ENCODE measurements around the gene TIMM17A. TPM values are rescaled to one million over a fixed set of nuclear protein-coding genes. Genes with fewer than 3 reads are reported as not detected.
"Not testable (repeated sequence)": the region's sequence is repeated elsewhere in the genome, so short reads cannot be mapped to it uniquely, and the experiment has no call there.

TIMM17A gene
- total RNA-seq, 1 experiment from 2014 or later: 56.1 TPM

DNA sequence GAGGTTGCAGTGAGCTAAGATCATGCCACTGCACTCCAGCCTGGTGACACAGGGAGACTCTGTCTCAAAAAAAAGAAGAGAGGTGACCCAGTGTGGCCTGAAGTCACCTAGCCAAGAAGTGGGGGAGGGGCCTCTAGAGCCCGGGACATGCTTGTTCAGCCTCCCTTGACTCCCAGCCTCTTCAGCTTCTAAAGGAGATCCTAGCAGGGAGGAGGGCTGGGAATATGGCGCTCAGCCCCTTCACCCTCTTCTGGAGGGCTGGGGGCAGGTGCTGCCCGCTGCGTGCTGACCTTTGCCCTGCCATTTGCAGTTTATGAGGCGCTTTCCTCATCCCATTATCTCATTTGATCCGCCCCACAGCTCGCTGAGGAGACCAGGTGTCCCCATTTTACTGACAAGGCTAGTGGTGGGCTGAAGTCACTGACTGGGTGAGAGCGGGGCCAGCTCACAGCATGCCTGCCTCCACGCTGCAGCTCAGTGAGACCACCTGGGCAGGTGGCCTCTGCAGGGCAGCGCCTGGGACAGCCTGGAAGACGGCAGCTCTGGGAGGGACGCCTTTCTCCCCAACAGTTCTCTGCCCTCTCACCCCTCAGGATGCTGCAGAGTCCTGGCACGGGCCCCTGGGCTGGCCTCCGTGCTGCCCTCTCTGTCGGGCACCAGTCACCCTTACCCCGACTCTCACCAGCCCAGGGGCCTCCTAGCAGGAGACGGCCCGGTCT is 62.6 kb downstream of the TIMM17A start (continued):
- TF ChIP-seq, protein P1, sequence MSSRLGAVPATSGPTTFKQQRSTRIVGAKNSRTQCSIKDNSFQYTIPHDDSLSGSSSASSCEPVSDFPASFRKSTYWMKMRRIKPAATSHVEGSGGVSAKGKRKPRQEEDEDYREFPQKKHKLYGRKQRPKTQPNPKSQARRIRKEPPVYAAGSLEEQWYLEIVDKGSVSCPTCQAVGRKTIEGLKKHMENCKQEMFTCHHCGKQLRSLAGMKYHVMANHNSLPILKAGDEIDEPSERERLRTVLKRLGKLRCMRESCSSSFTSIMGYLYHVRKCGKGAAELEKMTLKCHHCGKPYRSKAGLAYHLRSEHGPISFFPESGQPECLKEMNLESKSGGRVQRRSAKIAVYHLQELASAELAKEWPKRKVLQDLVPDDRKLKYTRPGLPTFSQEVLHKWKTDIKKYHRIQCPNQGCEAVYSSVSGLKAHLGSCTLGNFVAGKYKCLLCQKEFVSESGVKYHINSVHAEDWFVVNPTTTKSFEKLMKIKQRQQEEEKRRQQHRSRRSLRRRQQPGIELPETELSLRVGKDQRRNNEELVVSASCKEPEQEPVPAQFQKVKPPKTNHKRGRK (CRISPR knock-in tag; IDR thresholded peaks at IDR 0.05; ENCODE audit: borderline replicate concordance): no peak

DNA sequence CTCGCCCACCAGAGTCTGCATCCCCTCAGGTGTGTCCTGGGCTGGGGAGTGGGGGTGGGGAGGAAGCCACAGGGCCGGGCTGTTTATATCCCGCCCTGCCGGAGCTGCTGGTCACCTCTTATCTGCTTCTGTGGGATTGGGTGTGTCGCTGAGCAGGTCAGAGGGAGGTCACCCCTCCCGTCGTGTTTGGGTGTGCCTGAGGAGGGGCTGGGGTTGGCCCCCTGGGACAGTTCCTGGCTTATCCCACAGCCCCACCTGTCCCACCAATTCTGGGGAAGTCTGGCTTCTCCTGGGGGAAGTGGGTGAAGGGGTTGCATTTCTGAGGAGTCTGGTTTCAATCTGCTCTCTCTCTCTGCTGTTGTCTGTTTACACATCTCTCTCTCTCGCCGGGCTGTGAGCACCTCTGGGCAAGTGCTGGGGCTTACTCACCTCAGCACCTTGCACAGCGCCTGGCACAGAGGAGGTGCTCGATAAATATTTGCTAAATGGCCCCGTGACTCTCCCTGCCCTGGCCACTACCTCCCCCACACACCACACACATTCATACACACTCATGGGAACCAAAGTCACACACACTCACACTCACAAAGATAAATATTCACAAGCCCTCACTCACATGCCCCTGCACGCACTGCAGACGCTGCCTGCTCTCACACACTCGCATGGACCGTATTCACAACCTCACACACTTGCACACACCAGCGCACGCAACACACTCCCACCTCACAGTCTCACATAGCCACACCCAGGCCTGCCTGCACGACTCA is 63.3 kb downstream of the TIMM17A start:
- H3K4me1 Mint-ChIP-seq: peaks cover 22% of the 10 kb centered on the region
- CTCF ChIA-PET: interaction anchor here (1.2 to 2.3 kb wide), 3 partner anchors 11 to 123 kb away, joined by 3 to 7 read pairs (median 4); no protein-coding TSS in a partner anchor
- peaks cover 11% of the 10 kb centered on the region for H3K36me3 Mint-ChIP-seq
- no peaks in the 10 kb centered on the region for H3K9me3 Mint-ChIP-seq
- no peaks in the 10 kb centered on the region for H3K27me3 Mint-ChIP-seq (ENCODE audit: low read depth)
- DNase-seq (ENCODE audit: low spot score) (no peak), ATAC-seq (peak; percentile 50)
- H3K27ac Mint-ChIP-seq: peak overlapping the region; percentile 50
- POLR2A ChIA-PET: no interaction called here
- H3K4me3 Mint-ChIP-seq: no peak overlapping the region
- TF ChIP-seq GABPB1 (CRISPR knock-in tag; IDR thresholded peaks at IDR 0.05): 0 out of 2 replicates have a peak, but pooled peaks have one; percentile 9
- TF ChIP-seq, protein P2, sequence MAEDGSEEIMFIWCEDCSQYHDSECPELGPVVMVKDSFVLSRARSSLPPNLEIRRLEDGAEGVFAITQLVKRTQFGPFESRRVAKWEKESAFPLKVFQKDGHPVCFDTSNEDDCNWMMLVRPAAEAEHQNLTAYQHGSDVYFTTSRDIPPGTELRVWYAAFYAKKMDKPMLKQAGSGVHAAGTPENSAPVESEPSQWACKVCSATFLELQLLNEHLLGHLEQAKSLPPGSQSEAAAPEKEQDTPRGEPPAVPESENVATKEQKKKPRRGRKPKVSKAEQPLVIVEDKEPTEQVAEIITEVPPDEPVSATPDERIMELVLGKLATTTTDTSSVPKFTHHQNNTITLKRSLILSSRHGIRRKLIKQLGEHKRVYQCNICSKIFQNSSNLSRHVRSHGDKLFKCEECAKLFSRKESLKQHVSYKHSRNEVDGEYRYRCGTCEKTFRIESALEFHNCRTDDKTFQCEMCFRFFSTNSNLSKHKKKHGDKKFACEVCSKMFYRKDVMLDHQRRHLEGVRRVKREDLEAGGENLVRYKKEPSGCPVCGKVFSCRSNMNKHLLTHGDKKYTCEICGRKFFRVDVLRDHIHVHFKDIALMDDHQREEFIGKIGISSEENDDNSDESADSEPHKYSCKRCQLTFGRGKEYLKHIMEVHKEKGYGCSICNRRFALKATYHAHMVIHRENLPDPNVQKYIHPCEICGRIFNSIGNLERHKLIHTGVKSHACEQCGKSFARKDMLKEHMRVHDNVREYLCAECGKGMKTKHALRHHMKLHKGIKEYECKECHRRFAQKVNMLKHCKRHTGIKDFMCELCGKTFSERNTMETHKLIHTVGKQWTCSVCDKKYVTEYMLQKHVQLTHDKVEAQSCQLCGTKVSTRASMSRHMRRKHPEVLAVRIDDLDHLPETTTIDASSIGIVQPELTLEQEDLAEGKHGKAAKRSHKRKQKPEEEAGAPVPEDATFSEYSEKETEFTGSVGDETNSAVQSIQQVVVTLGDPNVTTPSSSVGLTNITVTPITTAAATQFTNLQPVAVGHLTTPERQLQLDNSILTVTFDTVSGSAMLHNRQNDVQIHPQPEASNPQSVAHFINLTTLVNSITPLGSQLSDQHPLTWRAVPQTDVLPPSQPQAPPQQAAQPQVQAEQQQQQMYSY (CRISPR knock-in tag; IDR thresholded peaks at IDR 0.05): no peak

DNA sequence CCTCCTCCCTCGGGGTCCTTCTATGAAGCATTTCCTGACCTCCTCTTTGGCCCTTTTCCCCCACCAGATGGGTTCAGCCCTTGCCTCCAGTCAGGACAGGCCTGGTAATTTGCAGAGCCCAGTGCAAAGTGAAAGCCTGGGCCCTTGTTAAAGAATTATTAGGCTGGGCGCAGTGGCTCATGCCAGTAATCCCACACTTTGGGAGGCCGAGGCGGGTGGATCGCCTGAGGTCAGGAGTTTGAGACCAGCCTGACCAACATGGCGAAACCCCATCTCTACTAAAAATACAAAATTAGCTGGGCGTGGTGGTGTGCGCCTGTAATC is 63.9 kb downstream of the TIMM17A start:
- DNase-seq (ENCODE audit: low spot score); H3K4me3 Mint-ChIP-seq; CTCF ChIA-PET; H3K27me3 Mint-ChIP-seq (ENCODE audit: low read depth); H3K9me3 Mint-ChIP-seq; ATAC-seq; H3K36me3 Mint-ChIP-seq: not testable (repeated sequence)
- POLR2A ChIA-PET: interaction anchor here (0.9 kb wide), 1 partner anchor 9 kb away, joined by 4 read pairs; the partner anchor contains the start of gene ELF3
- Mint-ChIP-seq H3K27ac (peak overlapping the region; percentile 50), H3K4me1 (peaks cover 22% of the 10 kb centered on the region)

Small RNA genes lying within 50 kb of the gene (microRNA-seq; reads per million reads assigned to microRNA genes)
- not detected for gene MIR6740 (ENCODE audit: borderline number of aligned reads)

Other genes with a start within 250 kb of the TIMM17A start
- 94.1 to 98.6 TPM (median 97.2 TPM) in 3 replicates for gene IPO9, start 126.3 kb upstream of the TIMM17A start, total RNA-seq (2021)
- 6.3 to 9.9 TPM (median 8.1 TPM) in 3 replicates for gene SHISA4, start 66.6 kb upstream of the TIMM17A start, total RNA-seq (2021)
- 1.5 to 1.9 TPM (median 1.6 TPM) in 3 replicates for gene LMOD1, start 9.0 kb upstream of the TIMM17A start, total RNA-seq (2021)
- 57.4 to 61.6 TPM (median 59.2 TPM) in 3 replicates for gene RNPEP, start 27.1 kb downstream of the TIMM17A start, total RNA-seq (2021)
- 13.7 to 15.0 TPM (median 14.4 TPM) in 3 replicates for gene ELF3, start 55.1 kb downstream of the TIMM17A start, total RNA-seq (2021)
- gene GPR37L1, start 167.4 kb downstream of the TIMM17A start, total RNA-seq (2021): 0.07 to 0.16 TPM (median 0.09 TPM) in 3 replicates
- gene ARL8A, start 189.2 kb downstream of the TIMM17A start, total RNA-seq (2021): 47.2 to 58.5 TPM (median 50.9 TPM) in 3 replicates
- 0.98 to 1.1 TPM (median 1.1 TPM) in 3 replicates for gene PTPN7, start 205.1 kb downstream of the TIMM17A start, total RNA-seq (2021)
- 0.78 to 1.1 TPM (median 1.1 TPM) in 3 replicates for gene LGR6, start 238.3 kb downstream of the TIMM17A start, total RNA-seq (2021)